Spleen (tissue), 7 donors: ENCODE measurements around the gene PLEKHM2.

Source experiments
- POLR2A ChIP-seq, 3 donors: fragments of 450-650 bp; IDR thresholded peaks; one replicate each; pipeline ENCODE4 v1.5.1; 2017; ENCODE audit warnings: antibody characterized with exemption in 3 of 3, mild to moderate bottlenecking in 1 of 3
- TF ChIP-seq, protein P1 (sequence below), 11 experiments: fragments of 200-600 bp in 7 of 11; fragments of 450-650 bp in 4 of 11; sonication (generic) in 4 of 11; IDR thresholded peaks in 8 of 11; conservative IDR thresholded peaks in 3 of 11; 1 replicate in 7 of 11; 2 replicates in 4 of 11; pipeline versions ENCODE4 v1.4.0 to v1.8.0; 2016 to 2021; ENCODE audit warnings: antibody characterized with exemption in 11 of 11, inconsistent platforms in 4 of 11, mild to moderate bottlenecking in 1 of 11
- donor health status: DM: no; HTN: no; CAD: no; lungs with moderate emphysema.
- donor health status: DM: no; HTN: no; CAD: no.
- donor health status: DM: no; HTN: no; CAD: no.

DNA sequence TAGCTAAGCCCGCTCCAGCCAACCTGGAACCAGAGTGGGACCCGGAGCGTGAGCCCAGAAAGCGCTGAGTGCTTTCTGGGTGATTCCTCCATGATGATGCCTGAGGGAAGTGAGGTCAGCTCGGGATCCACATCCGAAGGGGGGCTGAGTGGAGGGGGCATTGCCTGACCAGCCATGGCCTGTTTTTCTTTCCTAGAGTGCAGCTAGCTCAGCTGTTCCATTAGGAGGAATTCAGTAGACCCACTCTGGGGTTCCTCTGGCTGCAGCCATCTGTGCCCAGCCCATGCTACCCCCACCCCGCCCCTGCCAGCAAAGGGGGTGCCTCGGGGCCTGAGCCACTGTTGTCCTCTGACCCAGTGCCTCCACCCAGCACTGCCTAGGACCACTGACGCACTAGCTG, 42.4 kb downstream of the PLEKHM2 start:
- TF ChIP-seq, protein P1, sequence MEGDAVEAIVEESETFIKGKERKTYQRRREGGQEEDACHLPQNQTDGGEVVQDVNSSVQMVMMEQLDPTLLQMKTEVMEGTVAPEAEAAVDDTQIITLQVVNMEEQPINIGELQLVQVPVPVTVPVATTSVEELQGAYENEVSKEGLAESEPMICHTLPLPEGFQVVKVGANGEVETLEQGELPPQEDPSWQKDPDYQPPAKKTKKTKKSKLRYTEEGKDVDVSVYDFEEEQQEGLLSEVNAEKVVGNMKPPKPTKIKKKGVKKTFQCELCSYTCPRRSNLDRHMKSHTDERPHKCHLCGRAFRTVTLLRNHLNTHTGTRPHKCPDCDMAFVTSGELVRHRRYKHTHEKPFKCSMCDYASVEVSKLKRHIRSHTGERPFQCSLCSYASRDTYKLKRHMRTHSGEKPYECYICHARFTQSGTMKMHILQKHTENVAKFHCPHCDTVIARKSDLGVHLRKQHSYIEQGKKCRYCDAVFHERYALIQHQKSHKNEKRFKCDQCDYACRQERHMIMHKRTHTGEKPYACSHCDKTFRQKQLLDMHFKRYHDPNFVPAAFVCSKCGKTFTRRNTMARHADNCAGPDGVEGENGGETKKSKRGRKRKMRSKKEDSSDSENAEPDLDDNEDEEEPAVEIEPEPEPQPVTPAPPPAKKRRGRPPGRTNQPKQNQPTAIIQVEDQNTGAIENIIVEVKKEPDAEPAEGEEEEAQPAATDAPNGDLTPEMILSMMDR (IDR thresholded peaks at IDR 0.05 in 8 of 11, conservative IDR thresholded peaks at IDR 0.05 in 3 of 11) = no peak
- TF ChIP-seq POLR2A (IDR thresholded peaks at IDR 0.05) = no peak
